HepG2 (cell line): ENCODE measurements around the gene ZCCHC17. TPM values are rescaled to one million over a fixed set of nuclear protein-coding genes. Genes with fewer than 3 reads are reported as not detected.
A peak's percentile ranks its signal among the peaks of the same experiment; 100 is the strongest.

Experiments
- ATF6 ChIP-seq: sonication (generic); formaldehyde crosslinking; conservative IDR thresholded peaks from 2 replicates; pipeline ENCODE4 v1.4.0; 2020; ENCODE audit warnings: missing genetic modification reagents
- ATF7-NPFF ChIP-seq: sonication (generic); formaldehyde crosslinking; IDR thresholded peaks from 2 replicates; pipeline ENCODE4 v1.8.1; 2023; ENCODE audit warnings: mild to moderate bottlenecking, low read depth, missing genetic modification reagents, moderate library complexity
- CBX2 ChIP-seq, 2 experiments: fragments of 200-600 bp in 1 of 2; sonication (generic); formaldehyde crosslinking in 1 of 2; IDR thresholded peaks; 2 replicates each; pipeline versions ENCODE4 v1.7.0 to v1.8.1; 2018 to 2022; ENCODE audit warnings: low read depth in 2 of 2, low read length in 1 of 2, mild to moderate bottlenecking in 1 of 2, missing genetic modification reagents in 1 of 2
- FUBP1 ChIP-seq: sonication (generic); formaldehyde crosslinking; IDR thresholded peaks from 2 replicates; pipeline ENCODE4 v1.5.1; 2020; ENCODE audit warnings: missing genetic modification reagents, mild to moderate bottlenecking, borderline replicate concordance
- ISX ChIP-seq: sonication (generic); formaldehyde crosslinking; conservative IDR thresholded peaks from 2 replicates; pipeline ENCODE4 v1.5.0; 2020; ENCODE audit warnings: missing genetic modification reagents
- TEF ChIP-seq: sonication (generic); formaldehyde crosslinking; IDR thresholded peaks from 2 replicates; pipeline ENCODE4 v1.5.0; 2020; ENCODE audit warnings: missing genetic modification reagents
- THAP11 ChIP-seq: IDR thresholded peaks from 2 replicates; pipeline ENCODE4 v1.6.1; 2016; ENCODE audit warnings: missing biosample characterization, missing genetic modification reagents
- TMF1 ChIP-seq: sonication (generic); formaldehyde crosslinking; IDR thresholded peaks from 2 replicates; pipeline ENCODE4 v1.8.1; 2022; ENCODE audit warnings: low read depth, missing genetic modification reagents
- USF2 ChIP-seq, 2 experiments: sonication (generic) in 1 of 2; formaldehyde crosslinking in 1 of 2; IDR thresholded peaks; 2 replicates each; pipeline versions ENCODE4 v1.5.1 to v1.6.1; 2011 to 2020; ENCODE audit warnings: borderline replicate concordance in 1 of 2, low read depth in 1 of 2, low read length in 1 of 2, mild to moderate bottlenecking in 1 of 2, missing genetic modification reagents in 1 of 2, moderate library complexity in 1 of 2
- ZIK1 ChIP-seq: sonication (generic); formaldehyde crosslinking; IDR thresholded peaks from 2 replicates; pipeline ENCODE4 v1.5.0; 2020; ENCODE audit warnings: mild to moderate bottlenecking, low read depth, missing genetic modification reagents, borderline replicate concordance
- ZNF235 ChIP-seq: sonication (generic); formaldehyde crosslinking; IDR thresholded peaks from 2 replicates; pipeline ENCODE4 v1.8.1; 2023; ENCODE audit warnings: mild to moderate bottlenecking, missing genetic modification reagents, borderline replicate concordance
- ZNF556 ChIP-seq: sonication (generic); formaldehyde crosslinking; IDR thresholded peaks from 2 replicates; pipeline ENCODE4 v1.4.0; 2020; ENCODE audit warnings: mild to moderate bottlenecking, missing genetic modification reagents, borderline replicate concordance
- ZNF580 ChIP-seq: IDR thresholded peaks from 2 replicates; pipeline ENCODE4 v1.6.1; 2016; ENCODE audit warnings: low read depth, borderline replicate concordance
- ZNF644 ChIP-seq: IDR thresholded peaks from 2 replicates; pipeline ENCODE4 v1.6.1; 2016; ENCODE audit warnings: low read depth
- ZNF737 ChIP-seq: sonication (generic); formaldehyde crosslinking; IDR thresholded peaks from 2 replicates; pipeline ENCODE4 v1.5.0; 2020; ENCODE audit warnings: missing genetic modification reagents, mild to moderate bottlenecking, borderline replicate concordance
- ZSCAN21 ChIP-seq: sonication (generic); formaldehyde crosslinking; IDR thresholded peaks from 2 replicates; pipeline ENCODE4 v1.8.0; 2022; ENCODE audit warnings: mild to moderate bottlenecking, missing genetic modification reagents, moderate library complexity, borderline replicate concordance
- polyA plus RNA-seq, 8 experiments: library from polyadenylated mRNA; depleted of rRNA in 3 of 8; stranded (reverse) in 7 of 8; unstranded in 1 of 8; fragments of >200 nt; fragmentation: Illumina TruSeq in 4 of 8; extraction: Trizol in 4 of 8; gene quantifications; 2 replicates each; pipeline versions ENCODE4 v1.2.1 to v1.2.3, GENCODE V29; 2011 to 2016; ENCODE audit warnings: low read depth in 4 of 8, missing spikeins in 1 of 8, mixed read lengths in 1 of 8; ENCODE audit not compliant: insufficient read depth in 1 of 8
- total RNA-seq, 5 experiments: library from RNA; depleted of rRNA; stranded (reverse); fragments of >200 nt; fragmentation: Illumina TruSeq; extraction: Trizol; gene quantifications; 2 replicates each; pipeline ENCODE4 v1.2.3, GENCODE V29; 2016; ENCODE audit warnings: low read depth in 1 of 5

Gene ZCCHC17
- total and polyA plus RNA-seq, 2 of the 13 experiments (the other 11 are each of a cell fraction or from before 2014, with no cell fraction given): 20.5 to 53.0 TPM

- no peak for TF ChIP-seq ATF6 (CRISPR knock-in tag)
- TF ChIP-seq ISX (CRISPR knock-in tag): no peak
- no peak for TF ChIP-seq TEF (CRISPR knock-in tag)
- no peak; the same call in 1 of the 2 replicates for TF ChIP-seq ZSCAN21 (CRISPR knock-in tag)
- no peak for TF ChIP-seq ZNF737 (CRISPR knock-in tag)
- TF ChIP-seq ZNF556: no peak
- TF ChIP-seq ZNF580 (CRISPR knock-in tag): no peak
- no peak for TF ChIP-seq FUBP1 (CRISPR knock-in tag)
- TF ChIP-seq ZNF644 (CRISPR knock-in tag): no peak
- TF ChIP-seq THAP11: 0 out of 2 replicates have a peak, but pooled peaks have one; percentile 28
- TF ChIP-seq ZIK1 (CRISPR knock-in tag): no peak
- TF ChIP-seq ATF7-NPFF (CRISPR knock-in tag): no peak; the same call in 1 of the 2 replicates
- TF ChIP-seq TMF1 (CRISPR knock-in tag): peak; percentile 14; the same call in 1 of the 2 replicates
- TF ChIP-seq USF2 (IDR thresholded peaks at IDR 0.05; ENCODE audit: low read depth, low read length): no peak
- no peak for TF ChIP-seq USF2 (CRISPR knock-in tag; IDR thresholded peaks at IDR 0.05; ENCODE audit: borderline replicate concordance)
- TF ChIP-seq CBX2 (IDR thresholded peaks at IDR 0.05; ENCODE audit: low read depth, low read length): no peak
- no peak for TF ChIP-seq CBX2 (CRISPR knock-in tag; IDR thresholded peaks at IDR 0.05; ENCODE audit: low read depth)
- no peak for TF ChIP-seq ZNF235 (CRISPR knock-in tag)
Observed at GRCh38 chr1:31413405-31414001, 116.7 kb downstream of the ZCCHC17 start (continued).
